NCI-H2196 (cell line): ENCODE measurements around the gene MND1.
"Not testable (repeated sequence)": the region's sequence is repeated elsewhere in the genome, so short reads cannot be mapped to it uniquely, and the experiment has no call there.

Experiments used
- DNase-seq: peaks from one replicate; lab custom pipeline; 2025; ENCODE audit not compliant: unreplicated experiment; lab: John Stamatoyannopoulos, UW

The MND1 gene

DNA sequence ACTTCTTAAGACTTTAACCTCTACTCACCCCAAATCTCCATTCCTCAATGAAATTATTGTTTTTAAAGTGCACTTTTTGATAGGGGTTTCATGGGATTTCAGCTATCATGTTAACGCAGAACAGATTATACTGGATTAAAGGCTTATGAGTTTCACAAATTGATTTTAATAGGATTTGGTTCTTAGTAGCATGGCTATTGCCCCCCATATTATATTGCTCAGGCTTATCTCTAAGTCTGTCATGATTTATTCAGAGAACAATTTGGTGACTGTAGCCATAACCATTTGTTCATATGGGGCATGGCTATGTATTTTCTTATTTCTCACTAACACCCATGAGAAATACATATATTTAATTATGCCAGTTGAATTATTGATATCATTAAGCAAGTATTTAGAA lies 57.0 kb downstream of the MND1 start:
- no peak for DNase-seq

DNA sequence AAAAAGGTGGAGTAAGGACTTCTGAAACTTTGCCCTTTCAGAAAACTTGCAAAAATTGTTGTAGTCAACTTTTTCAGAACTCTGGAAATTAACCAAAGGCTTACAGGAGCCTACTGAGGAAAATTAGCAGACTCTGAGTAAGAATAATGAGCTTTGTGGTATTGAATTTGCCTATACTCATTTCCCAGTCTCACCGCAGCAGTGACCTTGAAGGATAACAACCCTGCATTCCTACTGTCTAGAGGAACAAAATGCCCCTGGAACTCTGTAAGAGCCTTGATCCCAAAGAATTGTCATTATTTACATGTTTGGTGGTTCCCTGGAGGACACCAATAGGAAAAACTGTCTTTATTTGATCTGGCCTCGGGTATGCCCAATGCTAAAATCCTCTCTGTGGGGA lies 57.9 kb downstream of the MND1 start:
- DNase-seq: no peak

DNA sequence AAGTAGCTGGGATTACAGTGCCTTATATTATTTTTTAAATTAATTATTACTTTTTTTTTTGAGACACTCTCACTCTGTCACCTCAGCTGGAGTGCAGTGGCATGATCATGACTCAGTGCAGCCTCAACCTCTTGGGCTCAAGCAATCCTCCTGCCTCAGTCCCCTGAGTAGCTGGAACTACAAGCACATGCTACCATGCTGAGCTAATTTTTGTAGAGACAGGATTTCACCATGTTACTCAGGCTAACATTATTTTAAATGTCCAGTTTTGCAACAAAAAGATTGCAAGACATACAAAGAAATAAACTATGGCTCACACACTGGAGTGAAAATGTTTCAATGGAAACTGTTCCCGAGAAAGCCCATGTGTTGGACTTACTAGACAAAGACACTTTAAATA lies 59.2 kb downstream of the MND1 start:
- no peak for DNase-seq

DNA sequence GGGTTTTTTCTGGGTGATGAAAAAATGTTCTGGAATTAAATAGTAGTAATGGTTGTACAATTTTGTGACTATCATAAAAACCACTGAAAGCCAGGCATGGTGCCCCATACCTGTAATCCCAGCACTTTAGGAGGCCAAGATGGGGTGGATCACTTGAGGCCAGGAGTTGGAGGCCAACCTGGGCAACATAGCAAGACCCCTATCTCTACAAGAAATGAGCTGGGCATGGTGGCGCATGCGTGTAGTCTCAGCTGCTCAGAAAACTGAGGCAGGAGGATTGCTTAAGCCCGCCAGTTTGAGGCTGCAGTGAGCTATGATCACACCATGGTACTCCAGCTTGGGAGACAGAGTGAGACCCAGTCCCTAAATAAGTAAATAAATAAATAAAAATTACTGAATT lies 63.4 kb downstream of the MND1 start:
- DNase-seq: no peak

DNA sequence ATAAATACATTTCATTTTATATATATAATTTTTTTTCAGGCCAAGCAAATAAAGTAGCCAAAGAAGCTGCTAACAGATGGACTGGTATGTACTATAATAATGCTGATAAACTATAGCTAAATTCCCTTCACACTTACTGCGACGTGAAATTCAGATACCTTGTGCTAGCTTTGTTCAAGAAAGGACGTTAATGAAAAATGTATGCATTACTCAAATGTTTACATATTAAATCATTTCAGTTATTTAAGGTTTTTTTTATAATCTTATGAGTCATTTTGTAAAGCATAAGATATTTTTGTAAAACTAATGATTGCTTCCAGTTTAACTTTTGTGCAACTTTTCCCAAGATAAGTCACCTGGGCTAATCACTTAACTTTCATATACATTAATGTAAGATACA lies 64.4 kb downstream of the MND1 start:
- DNase-seq: no peak

DNA sequence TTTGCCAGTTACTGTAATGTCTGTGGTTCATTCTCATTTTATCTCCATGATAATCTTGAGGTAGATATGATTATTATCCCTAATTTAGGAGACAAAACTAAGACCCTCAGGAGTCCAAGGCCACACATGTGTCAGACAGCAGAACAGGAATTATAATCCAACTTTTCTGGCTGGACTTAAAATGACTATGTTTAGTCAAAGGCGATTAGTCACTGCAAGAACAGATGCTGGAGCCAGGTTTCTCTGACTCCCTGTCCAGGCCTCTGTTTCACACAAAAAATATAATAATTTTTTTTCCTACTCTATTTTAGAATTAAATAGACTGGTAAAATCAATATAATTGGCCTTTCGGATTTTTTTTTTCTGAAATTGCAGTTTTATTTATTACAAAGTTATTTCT lies 64.9 kb downstream of the MND1 start:
- DNase-seq: no peak

DNA sequence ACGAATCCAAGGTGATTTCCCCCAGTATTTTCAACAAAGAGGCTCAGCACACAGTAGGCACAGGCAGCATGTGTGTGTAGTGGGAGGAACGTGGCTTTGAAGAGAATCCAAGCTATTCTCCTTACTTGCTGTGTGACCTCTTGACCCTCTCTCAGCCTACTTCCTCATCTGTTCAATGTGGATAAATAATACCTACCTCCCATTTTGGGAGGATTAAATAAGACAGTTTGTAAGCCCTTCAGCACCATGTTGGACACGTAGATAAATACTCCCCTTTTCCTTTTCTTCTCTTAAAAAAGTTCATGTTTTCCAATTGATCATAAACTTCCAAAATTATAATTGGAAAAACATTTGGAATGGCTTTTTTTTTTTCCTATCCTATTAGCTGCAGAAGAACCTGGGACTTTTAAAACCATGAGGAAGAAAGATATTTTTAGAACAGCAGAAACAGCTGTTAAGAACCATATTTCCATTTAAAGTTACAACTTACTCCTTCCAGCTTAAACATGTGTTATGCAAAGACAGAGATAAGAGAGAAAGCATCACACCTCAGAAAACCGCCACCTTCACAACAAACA lies 65.5 kb downstream of the MND1 start:
- no peak for DNase-seq

DNA sequence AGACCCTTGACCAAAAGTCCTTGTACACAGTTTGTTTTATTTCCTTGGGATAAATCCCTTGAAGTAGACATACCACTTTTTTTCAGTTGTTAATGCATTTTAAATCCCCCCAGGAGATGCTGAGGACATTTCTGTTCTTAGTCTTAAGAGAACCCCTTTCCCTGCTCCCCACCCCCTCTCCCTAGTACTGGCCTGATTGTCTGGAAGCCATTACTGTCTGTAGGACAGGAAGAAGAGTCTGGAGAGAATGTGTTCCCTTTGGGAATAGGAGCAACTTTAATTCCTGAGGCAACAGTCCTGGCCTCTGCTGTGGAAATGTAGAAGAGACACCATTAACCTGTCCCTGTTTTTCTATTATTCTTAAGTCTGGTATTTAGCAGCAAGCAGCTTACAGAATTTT lies 69.4 kb downstream of the MND1 start:
- no peak for DNase-seq

DNA sequence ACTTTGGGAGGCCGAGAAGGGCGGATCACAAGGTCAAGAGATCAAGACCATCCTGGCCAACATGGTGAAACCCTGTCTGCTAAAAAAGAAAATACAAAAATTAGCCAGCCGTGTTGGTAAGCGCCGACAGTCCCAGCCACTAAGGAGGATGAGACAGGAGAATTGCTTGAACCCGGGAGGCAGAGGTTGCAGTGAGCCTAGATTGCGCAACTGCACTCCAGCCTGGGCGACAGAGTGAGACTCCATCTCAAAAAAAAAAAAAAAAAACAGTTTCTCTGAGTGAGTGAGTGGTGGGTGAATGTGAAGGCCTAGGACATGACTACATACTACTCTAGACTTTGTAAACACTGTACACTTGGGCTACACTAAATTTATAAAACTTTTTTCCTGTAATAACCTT lies 72.0 kb downstream of the MND1 start:
- not testable (repeated sequence) for DNase-seq

DNA sequence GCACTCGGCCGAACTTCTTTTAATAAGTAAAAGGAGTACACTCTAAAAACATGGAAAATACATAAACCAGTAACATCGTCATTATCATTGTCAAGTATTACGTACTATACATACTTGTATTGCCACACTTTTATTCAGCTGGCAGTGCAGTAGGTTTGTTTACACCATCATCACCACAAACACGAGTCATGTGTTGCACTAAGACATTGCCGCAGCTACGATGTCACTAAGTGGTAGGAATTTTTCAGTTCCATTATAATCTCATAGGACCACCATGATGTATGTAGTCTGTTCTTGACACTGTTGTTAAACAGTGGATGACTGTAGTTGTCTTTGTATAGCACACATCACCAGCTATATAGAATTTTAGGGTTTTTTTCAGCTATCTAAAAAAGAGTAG lies 73.6 kb downstream of the MND1 start:
- DNase-seq: no peak

DNA sequence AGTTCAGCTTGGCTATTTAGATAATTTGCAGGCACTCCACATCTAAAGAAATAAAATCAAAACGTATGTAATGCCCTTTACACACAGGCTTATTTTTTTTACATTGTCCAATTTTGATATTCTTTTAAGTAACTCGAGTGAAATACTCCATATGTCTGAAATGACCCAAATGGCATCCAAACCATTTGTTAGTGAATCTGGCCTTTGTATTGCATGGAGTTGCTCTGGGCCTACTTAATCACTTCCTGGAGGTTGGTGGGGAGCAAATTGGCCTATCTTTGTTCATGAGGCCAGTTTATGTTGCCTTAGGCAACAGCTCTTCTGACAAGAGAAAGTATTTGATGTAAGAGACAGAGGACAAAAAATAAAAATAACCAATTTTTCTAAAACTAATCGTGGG lies 74.1 kb downstream of the MND1 start:
- no peak for DNase-seq

DNA sequence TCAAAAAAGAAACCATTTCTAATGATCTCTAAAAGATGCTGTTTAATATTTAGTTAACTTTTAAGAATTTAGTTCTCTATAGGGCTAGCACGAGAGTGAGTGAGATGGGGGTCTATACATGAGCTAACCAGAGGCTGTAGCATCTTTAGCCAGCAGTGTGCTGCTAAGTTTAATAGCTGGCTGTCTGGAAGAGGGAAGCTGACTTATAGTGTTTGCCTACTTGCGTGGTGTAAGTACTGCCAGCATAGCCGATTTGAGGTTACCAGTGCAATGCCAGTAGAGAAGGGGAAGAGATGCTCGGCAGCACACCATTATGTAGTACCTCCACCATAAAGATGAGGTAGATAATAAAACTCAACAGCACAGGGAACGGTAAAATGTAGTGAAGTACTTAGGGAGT lies 74.5 kb downstream of the MND1 start:
- no peak for DNase-seq

DNA sequence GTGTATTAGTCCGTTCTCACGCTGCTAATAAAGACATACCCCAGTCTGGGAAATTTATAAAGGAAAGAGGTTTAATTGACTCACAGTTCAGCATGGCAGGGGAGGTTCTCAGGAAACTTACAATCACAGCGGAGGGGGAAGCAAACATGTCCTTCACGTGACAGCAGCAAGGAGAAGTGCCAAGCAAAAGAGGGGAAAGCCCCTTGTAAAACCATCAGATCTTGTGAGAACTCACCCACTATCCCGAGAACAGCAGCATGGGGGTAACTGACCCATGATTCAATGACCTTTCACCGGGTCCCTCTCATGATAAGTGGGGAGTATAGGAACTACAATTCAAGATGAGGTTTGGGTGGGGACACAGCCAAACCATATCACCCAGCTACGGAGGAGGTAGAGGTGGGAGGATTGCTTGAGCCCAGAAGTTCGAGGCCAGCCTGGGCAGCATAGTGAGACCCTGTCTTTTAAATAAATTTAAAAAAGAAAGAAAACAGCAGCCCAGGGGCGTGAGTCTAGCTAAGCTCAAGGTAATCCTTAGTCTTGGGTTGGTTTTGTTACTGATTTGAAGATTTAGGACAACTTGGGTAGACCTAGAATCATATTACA lies 75.3 kb downstream of the MND1 start:
- no peak for DNase-seq

DNA sequence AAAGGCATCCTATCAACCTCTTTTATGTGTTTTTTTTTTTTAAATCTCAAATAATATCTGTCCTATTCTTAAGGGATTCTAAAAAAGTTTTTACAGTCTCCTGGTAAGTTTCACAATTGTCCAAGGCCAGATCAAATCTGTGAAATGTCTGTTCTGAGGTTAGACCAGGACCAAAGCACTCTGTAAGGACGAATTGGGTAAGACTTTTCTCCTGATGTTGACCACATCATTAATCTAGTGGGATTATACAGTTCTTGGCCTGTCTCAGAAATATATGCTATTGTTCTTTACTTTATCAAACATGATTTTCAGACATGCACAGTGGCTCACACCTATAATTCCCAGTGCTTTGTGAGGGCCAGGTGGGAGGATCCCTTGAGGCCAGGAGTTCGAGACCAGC lies 75.9 kb downstream of the MND1 start:
- DNase-seq: no peak

DNA sequence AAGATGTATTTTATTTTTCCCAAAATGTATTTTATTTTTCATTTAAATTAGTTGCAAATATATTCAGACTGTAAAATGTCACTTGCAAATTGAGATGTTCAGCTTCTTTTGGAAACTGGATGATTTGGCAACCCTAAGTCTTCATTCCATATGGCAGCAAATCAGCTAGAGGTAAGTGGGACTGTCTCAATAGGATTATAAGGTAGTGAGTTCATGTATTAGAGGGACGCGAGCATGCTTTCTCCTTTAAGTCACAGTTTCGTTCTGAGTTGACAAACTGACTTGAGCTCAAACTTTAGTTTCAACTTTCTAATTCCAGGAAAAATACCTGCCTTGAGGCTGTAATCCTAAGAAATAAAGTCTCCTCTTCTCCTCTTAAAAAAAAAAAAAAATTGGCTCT lies 77.5 kb downstream of the MND1 start:
- DNase-seq: no peak

DNA sequence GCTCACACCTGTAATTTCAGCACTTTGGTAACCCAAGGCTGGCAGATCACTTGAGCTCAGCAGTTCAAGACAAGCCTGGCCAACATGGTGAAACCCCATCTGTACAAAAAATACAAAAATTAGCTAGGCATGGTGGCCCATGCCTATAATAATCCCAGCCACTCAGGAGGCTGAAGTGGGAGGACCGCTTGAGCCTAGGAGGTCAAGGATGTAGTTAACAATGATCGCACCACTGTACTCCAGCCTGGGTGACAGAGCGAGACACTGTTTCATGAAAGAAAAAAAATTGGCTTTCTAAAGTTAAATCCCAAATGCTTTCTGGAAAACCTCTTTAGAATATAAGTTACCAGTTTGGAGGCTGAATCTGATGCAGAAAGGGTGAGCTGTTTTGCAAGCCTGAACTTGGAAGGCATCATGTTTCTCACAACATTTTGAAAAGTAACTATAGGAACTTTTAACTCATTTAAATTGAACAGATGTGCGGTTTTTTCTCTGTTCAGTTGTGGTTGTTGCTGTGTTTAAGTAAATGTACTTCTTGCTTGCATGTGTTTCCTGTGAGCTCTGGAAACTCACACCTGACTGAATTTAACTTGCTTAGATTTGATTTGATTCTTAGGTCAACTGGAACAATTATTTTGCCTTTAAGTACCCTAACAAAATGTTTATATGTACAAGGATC lies 81.9 kb downstream of the MND1 start:
- DNase-seq: no peak

DNA sequence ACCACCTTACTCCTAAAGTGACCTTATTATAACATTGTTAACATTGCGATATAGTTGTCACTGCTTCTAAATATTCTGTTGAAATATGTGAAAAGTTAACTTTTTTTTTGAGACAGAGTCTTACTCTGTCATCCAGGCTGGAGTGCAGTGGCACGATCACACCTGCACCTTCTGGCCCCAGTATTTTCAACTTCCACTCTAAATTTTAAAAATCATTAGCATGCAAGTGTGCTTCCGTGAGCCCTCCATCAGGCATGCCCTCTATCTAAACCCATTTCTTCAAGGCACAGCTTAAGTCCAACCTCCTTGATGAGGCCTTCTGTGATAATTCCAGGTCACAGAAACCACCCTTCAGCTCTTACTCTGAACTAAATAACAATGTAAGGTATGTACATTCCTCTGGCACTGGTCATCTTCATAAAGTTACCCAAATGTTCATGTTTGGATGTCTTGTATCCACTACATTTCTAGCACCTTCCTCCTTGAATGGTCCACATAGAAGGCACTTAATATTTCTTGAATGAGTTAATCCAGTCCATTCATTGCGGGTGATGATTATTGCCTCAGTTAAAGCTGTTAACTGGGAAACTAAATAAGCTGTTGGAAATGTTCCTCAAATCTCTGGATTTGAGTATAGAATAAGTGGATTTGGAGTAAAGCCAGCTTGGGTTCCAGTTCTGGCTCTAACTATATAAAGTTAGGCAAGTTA lies 83.0 kb downstream of the MND1 start:
- DNase-seq: no peak

DNA sequence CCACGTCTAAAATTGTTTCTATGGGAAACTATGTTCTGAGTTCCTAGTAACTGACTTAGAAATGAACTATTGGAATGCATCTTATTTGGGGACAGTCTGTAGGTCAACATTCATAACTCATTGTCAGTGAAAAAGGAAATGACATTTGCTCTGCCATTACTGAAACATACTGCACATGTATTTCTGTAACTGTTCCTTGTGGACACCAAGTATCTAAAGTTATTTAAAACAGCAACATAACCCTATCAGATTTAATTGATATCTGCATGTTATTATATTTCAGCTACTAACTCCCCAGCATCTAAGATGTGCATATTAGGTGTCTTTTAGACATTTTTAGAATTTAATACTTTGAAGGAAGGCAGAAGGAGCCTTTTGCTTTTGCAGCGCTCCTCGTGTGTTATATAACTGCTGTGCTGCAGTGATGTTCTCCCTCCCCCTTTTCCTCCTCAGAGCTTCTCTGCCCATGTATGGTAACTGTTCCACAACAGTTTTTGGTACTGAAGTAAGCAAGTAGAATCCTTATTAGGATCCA lies 84.5 kb downstream of the MND1 start:
- DNase-seq: no peak

DNA sequence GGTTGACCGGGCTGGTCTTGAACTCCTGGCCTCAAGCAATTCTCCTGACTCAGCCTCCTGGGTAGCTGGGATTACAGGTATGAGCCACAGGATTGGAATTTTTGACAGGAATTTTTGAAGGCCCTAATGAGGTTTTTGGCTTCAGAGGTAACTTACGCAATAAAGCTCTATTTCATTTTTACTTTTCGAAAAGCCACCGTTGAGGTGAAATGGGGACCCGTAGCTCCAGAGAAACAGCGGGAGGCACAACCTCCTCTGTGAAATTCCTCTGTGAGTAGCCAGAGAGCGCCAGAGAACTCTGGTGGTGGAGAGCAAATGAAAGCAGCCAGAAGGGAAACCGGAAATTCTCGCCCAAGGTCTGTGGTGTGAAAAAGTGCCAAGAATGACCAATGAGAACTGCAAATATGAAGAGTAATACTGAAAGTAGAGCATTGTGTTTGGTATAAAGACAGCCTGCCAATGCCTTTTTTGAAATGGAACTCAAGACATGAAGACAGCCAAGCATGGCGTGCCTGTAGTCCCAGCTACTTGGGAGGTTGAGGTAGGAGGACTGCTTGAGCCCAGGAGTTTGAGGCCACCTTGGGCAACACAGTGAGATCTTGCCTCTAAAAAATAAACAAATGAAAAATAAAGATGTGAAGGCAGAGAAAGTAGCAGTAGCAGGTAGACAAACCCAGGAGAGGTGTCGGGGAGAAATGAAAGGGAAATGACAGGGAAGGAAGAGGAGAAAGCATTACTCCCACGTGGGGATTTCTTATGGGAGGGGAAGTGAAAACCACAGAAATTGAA lies 88.7 kb downstream of the MND1 start:
- DNase-seq: peak; percentile 16

DNA sequence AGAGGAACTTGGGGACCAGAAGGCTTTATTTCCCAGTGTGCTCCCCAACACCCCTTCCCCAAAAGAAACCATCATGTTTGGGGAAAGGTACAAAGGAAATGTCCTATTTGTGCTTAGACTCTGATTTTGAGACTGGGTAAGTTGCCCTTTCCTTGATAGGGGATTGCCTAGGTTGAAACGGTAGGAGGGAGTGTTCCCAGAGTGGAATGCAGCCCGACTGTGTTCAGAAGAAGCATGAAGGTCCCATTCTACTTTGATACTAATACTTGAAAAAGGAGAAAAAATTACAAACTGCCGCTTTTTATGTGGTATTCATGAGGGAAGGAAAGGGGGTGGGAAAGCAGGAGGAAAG lies 89.2 kb downstream of the MND1 start:
- DNase-seq: no peak

DNA sequence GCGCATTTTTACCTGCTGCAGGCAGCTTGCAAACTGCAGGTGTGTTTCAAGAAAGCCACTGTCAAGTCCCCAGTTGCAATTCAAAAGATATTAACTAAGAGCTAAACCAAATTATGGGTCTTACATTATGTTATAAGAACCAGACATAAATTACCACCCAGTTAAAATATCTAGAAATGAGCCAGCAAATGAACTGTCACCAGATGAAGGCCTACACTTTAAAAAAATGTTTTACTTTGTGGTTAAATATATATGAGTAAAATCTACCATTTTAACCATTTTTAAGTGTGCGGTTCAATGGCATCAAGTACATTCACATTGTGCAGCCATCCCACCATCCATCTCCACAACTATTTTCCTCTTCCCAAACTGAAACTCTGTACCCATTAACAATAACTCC lies 89.7 kb downstream of the MND1 start:
- no peak for DNase-seq
